Skeletal muscle satellite cell (primary cell): Measurements from ENCODE around the gene RAB9B. TPM values are rescaled to one million over a fixed set of nuclear protein-coding genes. Genes with fewer than 3 reads are reported as not detected.
A peak's percentile ranks its signal among the peaks of the same experiment; 100 is the strongest.

ENCODE experiments used
- H3K27me3 ChIP-seq: 2 replicates; pipeline ENCODE4 v1.7.0; 2013; ENCODE audit warnings: low read length; ENCODE audit not compliant: control insufficient read depth, insufficient read depth
- H3K36me3 ChIP-seq: 2 replicates; pipeline ENCODE4 v1.7.0; 2013; ENCODE audit warnings: mild to moderate bottlenecking, control low read depth, low read length; ENCODE audit not compliant: insufficient read depth
- H3K4me1 ChIP-seq: 2 replicates; pipeline ENCODE4 v1.7.0; 2013; ENCODE audit warnings: low read length; ENCODE audit not compliant: control insufficient read depth, insufficient read depth
- H3K4me2 ChIP-seq: 2 replicates; pipeline ENCODE4 v1.7.0; 2013; ENCODE audit warnings: mild to moderate bottlenecking, low read length
- H3K4me3 ChIP-seq: 2 replicates; pipeline ENCODE4 v1.7.0; 2013; ENCODE audit warnings: low read length
- H3K9ac ChIP-seq: 2 replicates; pipeline ENCODE4 v1.7.0; 2013; ENCODE audit warnings: mild to moderate bottlenecking, low read depth, low read length, moderate library complexity
- H3K9me3 ChIP-seq: replicated peaks from 2 replicates; pipeline ENCODE4 v1.7.0; 2013; ENCODE audit warnings: mild to moderate bottlenecking, control low read depth, low read length
- total RNA-seq: library from RNA; depleted of rRNA; stranded (reverse); fragments of >200 nt; gene quantifications from 2 replicates; pipeline ENCODE4 v1.2.3, GENCODE V29; 2012; rRNA removed

Gene RAB9B
- 0.44 and 0.51 TPM in 2 replicates for total RNA-seq

DNA sequence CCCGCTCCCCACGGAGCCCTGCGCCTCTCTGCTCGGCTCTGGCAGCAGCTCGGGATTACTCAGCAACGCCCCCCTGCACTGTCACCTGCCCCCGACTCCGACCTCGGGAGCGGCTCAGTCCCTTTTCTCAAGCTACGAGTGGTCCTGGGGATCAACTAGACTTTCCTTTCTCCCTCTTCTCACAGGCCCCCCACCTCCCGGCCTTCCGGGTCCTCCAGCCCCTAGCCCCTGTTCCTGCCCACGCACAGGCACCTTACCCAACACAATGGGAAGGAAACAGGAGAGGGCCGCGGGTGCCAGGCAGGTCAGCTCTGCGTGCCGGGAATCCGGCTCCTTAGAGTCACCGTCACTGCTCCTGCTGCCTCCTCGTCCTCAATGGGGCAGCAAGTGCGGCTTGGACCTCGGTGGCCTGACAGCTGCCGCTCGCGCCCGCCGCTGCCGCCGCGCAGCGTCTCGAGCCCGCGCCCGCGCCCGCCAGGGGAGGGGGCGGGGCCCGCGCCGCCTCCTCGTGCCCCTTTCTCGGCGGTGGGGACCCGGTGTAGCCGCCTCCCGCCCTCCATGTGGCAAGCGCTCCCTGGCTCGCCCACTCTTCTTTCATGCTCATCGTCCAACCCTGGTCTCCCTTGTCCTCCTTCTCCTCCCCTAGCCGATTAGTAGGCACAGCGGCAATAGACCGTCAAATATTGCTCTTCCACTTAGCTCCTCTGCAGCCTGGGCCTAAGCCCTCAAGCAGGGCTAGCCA is at the start of gene RAB9B:
RAB9B (minus strand) TSS at position 455 of the 742 bp plus-strand sequence. CDS start 6,473 bp downstream, outside the sequence.
- Histone ChIP-seq H3K4me2 (peak within 1 kb of the TSS; percentile 94), H3K36me3 (no peaks in the 10 kb centered on the region), H3K4me1 (no peaks in the 10 kb centered on the region), H3K9me3 (no peaks in the 10 kb centered on the region), H3K27me3 (peaks cover 47% of the 10 kb centered on the region), H3K4me3 (peak within 1 kb of the TSS; percentile 74), H3K9ac (peak within 1 kb of the TSS; percentile 51)

- Histone ChIP-seq H3K4me2 (peak overlapping the region; percentile 33), H3K9ac (no peak overlapping the region), H3K36me3 (no peaks in the 10 kb centered on the region), H3K4me1 (peaks cover 10% of the 10 kb centered on the region), H3K27me3 (peaks cover 9% of the 10 kb centered on the region), H3K4me3 (no peak overlapping the region), H3K9me3 (peaks cover 4% of the 10 kb centered on the region)
Observed at GRCh38 chrX:103879339-103879738, 47.3 kb upstream of the RAB9B start.

DNA sequence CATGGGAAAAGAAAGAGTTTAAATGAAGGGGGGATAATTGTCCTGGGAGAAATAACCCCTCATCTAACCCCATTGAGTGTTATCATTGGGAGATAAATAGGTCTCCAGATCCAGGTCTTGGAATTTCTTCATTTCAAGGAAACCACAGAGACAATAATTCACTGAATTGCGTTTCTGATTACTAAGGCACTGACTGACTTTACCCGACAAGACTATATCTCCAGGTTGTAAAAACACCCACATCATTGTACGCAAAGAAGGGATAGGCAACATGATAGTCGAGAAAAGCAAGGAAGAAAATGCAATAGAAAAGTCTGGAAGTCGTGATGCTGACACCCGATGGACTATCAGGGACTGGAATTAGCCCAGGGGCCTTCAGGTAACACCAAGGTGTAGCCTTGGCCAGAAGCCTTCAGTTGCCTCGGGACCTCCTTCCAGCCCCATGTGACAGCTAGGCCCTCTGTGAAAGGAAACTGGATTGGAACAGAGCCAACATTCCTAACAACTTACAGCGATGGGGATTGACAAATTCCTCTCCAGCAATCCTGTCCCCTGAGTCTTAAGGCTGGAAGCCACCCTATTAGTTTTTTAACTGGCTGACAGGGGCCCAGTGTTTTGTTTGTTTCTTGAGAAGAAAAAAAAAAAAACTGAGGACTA is 46.5 kb upstream of the RAB9B start:
- peaks cover 4% of the 10 kb centered on the region for H3K9me3 ChIP-seq
- H3K27me3 ChIP-seq: peaks cover 7% of the 10 kb centered on the region
- H3K4me3 ChIP-seq: no peak overlapping the region
- peak overlapping the region; percentile 33 for H3K4me2 ChIP-seq
- peaks cover 10% of the 10 kb centered on the region for H3K4me1 ChIP-seq
- no peaks in the 10 kb centered on the region for H3K36me3 ChIP-seq
- no peak overlapping the region for H3K9ac ChIP-seq

- H3K27me3 ChIP-seq: no peaks in the 10 kb centered on the region
- no peak overlapping the region for H3K9ac ChIP-seq
- no peak overlapping the region for H3K4me3 ChIP-seq
- peaks cover 10% of the 10 kb centered on the region for H3K4me1 ChIP-seq
- no peaks in the 10 kb centered on the region for H3K36me3 ChIP-seq
- H3K9me3 ChIP-seq: peaks cover 4% of the 10 kb centered on the region
- no peak overlapping the region for H3K4me2 ChIP-seq
Observed at GRCh38 chrX:103877571-103877970, 45.5 kb upstream of the RAB9B start.

DNA sequence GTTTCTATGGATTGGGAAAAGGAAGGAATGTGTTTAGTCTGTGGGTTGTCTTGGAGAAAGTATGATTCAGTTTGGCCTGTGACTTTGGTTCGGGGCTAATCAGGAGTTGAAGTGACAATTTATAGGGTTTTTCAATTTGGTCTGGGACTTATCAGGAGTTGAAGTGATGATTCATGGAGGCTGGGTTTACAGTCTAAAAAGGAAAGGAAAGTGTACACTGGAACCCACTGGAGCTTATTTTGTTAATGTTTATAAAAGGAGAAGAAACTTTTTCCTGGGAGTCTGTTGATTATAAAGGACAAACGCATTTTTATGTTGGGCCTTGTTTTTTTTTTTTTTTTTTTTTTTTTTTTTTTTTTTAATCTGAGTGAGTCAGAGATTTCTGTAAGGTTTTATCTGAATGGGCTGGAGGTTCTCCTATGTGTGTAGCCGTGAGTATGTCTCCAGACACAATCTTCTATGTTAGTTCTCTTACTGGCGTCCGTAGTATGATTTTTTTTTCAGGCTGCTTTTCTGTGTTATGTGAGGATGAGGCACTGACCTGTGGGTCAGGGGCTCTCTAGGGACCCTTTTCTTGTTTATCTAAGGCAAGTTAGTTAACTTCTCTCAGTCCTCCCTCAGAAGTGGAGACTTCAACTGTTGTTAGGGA is 33.0 kb upstream of the RAB9B start:
- no peak overlapping the region for H3K4me3 ChIP-seq
- H3K9ac ChIP-seq: no peak overlapping the region
- H3K4me1 ChIP-seq: no peaks in the 10 kb centered on the region
- peaks cover 9% of the 10 kb centered on the region for H3K27me3 ChIP-seq
- H3K36me3 ChIP-seq: no peaks in the 10 kb centered on the region
- H3K9me3 ChIP-seq: no peaks in the 10 kb centered on the region
- H3K4me2 ChIP-seq: no peak overlapping the region

DNA sequence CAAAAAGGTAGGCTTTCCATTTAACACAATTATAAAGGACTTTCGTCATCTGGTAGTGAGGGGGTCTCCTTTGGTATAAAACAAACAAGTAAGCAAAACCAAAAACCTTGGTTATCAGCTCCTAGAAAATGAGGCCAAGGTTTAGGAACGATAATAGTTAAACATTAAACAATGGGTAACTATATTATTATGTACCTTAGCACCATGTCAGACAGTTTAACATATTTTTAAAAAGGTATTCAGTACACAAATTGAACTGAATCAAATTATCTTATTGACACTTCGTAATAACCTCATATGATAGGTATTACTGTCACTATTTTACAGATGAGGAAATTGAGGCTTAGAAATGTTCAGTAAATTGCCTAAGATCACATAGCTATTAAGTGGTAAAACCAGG is 32.1 kb upstream of the RAB9B start:
- Histone ChIP-seq H3K4me1 (no peaks in the 10 kb centered on the region), H3K27me3 (peaks cover 9% of the 10 kb centered on the region), H3K36me3 (no peaks in the 10 kb centered on the region), H3K9ac (no peak overlapping the region), H3K4me2 (no peak overlapping the region), H3K4me3 (no peak overlapping the region), H3K9me3 (no peaks in the 10 kb centered on the region)

- no peak overlapping the region for H3K9ac ChIP-seq
- H3K36me3 ChIP-seq: no peaks in the 10 kb centered on the region
- no peak overlapping the region for H3K4me3 ChIP-seq
- H3K9me3 ChIP-seq: no peaks in the 10 kb centered on the region
- no peak overlapping the region for H3K4me2 ChIP-seq
- H3K4me1 ChIP-seq: no peaks in the 10 kb centered on the region
- H3K27me3 ChIP-seq: peaks cover 18% of the 10 kb centered on the region
Observed at GRCh38 chrX:103861200-103861599, 29.1 kb upstream of the RAB9B start.

GRCh38 chrX:103849558-103849957 is 17.5 kb upstream of the RAB9B start:
- Histone ChIP-seq H3K36me3 (no peaks in the 10 kb centered on the region), H3K4me1 (peaks cover 5% of the 10 kb centered on the region), H3K27me3 (peaks cover 25% of the 10 kb centered on the region), H3K9me3 (no peaks in the 10 kb centered on the region), H3K9ac (no peak overlapping the region), H3K4me2 (no peak overlapping the region), H3K4me3 (no peak overlapping the region)

DNA sequence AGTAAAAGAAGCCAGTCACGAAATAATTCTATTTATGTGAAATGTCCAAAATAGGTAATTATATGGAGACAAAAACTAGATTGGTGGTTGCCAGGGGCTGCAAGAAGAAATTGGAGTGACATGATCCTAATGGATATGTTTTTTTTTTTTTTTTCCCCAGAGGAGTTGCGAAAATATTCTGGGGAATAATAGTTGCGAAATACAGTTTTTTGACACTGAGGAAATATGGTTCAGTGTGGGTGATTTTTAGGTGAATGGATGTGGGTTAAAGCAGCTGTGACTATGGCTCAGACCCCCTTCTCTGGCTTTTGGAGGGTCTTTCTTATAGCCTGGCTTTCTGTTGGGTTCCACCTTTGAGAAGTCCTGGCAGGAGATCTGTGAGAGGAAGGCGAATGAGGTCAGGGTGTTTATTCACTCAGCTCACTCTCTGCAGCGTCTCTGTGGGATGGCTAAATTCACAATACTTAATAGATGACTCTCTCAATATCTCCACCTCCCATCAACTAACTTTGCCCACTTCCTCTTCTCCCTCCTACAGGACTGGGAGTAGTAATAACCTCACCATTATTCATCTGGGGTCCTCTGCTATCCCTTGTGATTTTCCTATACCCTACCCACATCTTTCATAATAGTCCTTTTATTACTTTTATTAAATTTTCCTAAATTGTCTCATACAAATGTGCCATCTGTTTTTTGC is 15.3 kb upstream of the RAB9B start:
- H3K4me1 ChIP-seq: peaks cover 5% of the 10 kb centered on the region
- H3K27me3 ChIP-seq: peaks cover 30% of the 10 kb centered on the region
- H3K9ac ChIP-seq: no peak overlapping the region
- no peaks in the 10 kb centered on the region for H3K9me3 ChIP-seq
- no peak overlapping the region for H3K4me2 ChIP-seq
- no peaks in the 10 kb centered on the region for H3K36me3 ChIP-seq
- no peak overlapping the region for H3K4me3 ChIP-seq

- Histone ChIP-seq H3K36me3 (no peaks in the 10 kb centered on the region), H3K4me3 (no peak overlapping the region), H3K9ac (no peak overlapping the region), H3K27me3 (peaks cover 32% of the 10 kb centered on the region), H3K4me1 (peaks cover 5% of the 10 kb centered on the region), H3K9me3 (no peaks in the 10 kb centered on the region), H3K4me2 (no peak overlapping the region)
Observed at GRCh38 chrX:103846386-103846785, 14.3 kb upstream of the RAB9B start.

- H3K27me3 ChIP-seq: peaks cover 28% of the 10 kb centered on the region
- H3K4me1 ChIP-seq: peaks cover 5% of the 10 kb centered on the region
- no peaks in the 10 kb centered on the region for H3K9me3 ChIP-seq
- no peak overlapping the region for H3K9ac ChIP-seq
- H3K4me2 ChIP-seq: peak overlapping the region; percentile 27
- H3K36me3 ChIP-seq: no peaks in the 10 kb centered on the region
- H3K4me3 ChIP-seq: no peak overlapping the region
Observed at GRCh38 chrX:103845165-103845653, 13.2 kb upstream of the RAB9B start.
